Epithelial cell of esophagus (primary cell): ENCODE results near the gene SHMT2.

Experiments
- DNase-seq: peaks from one replicate; pipeline ENCODE4 v3.0.0; 2010; ENCODE audit warnings: low read depth
- H3K4me3 ChIP-seq: 2 replicates; pipeline ENCODE4 v1.5.1; 2011; ENCODE audit warnings: mild to moderate bottlenecking, low read length, control low read depth
- CTCF ChIP-seq: IDR thresholded peaks from 2 replicates; pipeline ENCODE4 v1.5.1; 2011; ENCODE audit warnings: low read depth, mild to moderate bottlenecking, low read length, control low read depth, inconsistent platforms; ENCODE audit not compliant: insufficient read depth; ENCODE audit errors: missing control alignments

SHMT2 gene

GRCh38 chr12:57229634-57230380, at the start of gene SHMT2:
Gene SHMT2, plus strand, starts transcription at chr12:57229711. Its CDS starts 68 bp downstream, at chr12:57229779.
- peak; percentile 92 for DNase-seq
- peak within 1 kb of the TSS; percentile 92 for H3K4me3 ChIP-seq
- TF ChIP-seq CTCF, result no peak

GRCh38 chr12:57180321-57180989, 49.1 kb upstream of the SHMT2 start:
- DNase-seq, result no peak
- no peak for TF ChIP-seq CTCF

GRCh38 chr12:57181072-57181471, 48.4 kb upstream of the SHMT2 start:
- no peak for DNase-seq
- no peak for TF ChIP-seq CTCF
- H3K4me3 ChIP-seq, result no peak overlapping the region

More at GRCh38 chr12:57180321-57180989, 49.1 kb upstream of the SHMT2 start:
- no peak overlapping the region for H3K4me3 ChIP-seq

GRCh38 chr12:57181561-57182155, 47.9 kb upstream of the SHMT2 start:
- TF ChIP-seq CTCF, result no peak
- DNase-seq, result no peak
- H3K4me3 ChIP-seq, result no peak overlapping the region

GRCh38 chr12:57182918-57183575, 46.5 kb upstream of the SHMT2 start:
- peak; percentile 89 for TF ChIP-seq CTCF
- peak; percentile 85 for DNase-seq
- H3K4me3 ChIP-seq, result no peak overlapping the region

GRCh38 chr12:57183939-57184725, 45.4 kb upstream of the SHMT2 start:
- no peak for DNase-seq
- H3K4me3 ChIP-seq, result no peak overlapping the region
- TF ChIP-seq CTCF, result no peak
